Nephron (organoid): ENCODE measurements around the gene SDK2.

ENCODE experiments used
- H3K27ac Mint-ChIP-seq, 3 experiments: 2 replicates each; pipeline ENCODE4 v1.8.0; 2020; ENCODE audit warnings: mixed read lengths in 3 of 3, mild to moderate bottlenecking in 2 of 3, moderate library complexity in 1 of 3
- H3K27me3 Mint-ChIP-seq: 2 replicates; pipeline ENCODE4 v1.8.0; 2021; ENCODE audit warnings: low read depth, mild to moderate bottlenecking, moderate library complexity, mixed read lengths
- H3K36me3 Mint-ChIP-seq: 2 replicates; pipeline ENCODE4 v1.8.0; 2020; ENCODE audit warnings: low read depth, mixed read lengths
- H3K4me1 Mint-ChIP-seq: 2 replicates; pipeline ENCODE4 v1.8.0; 2020; ENCODE audit warnings: mixed read lengths
- H3K4me3 Mint-ChIP-seq, 3 experiments: 2 replicates each; pipeline ENCODE4 v1.8.0; 2020; ENCODE audit warnings: mild to moderate bottlenecking in 3 of 3, mixed read lengths in 3 of 3, moderate library complexity in 2 of 3
- H3K9me3 Mint-ChIP-seq: 2 replicates; pipeline ENCODE4 v1.8.0; 2020; ENCODE audit warnings: mixed read lengths
- CTCF ChIP-seq, 3 experiments: fragments of 200-600 bp; sonication (generic); IDR thresholded peaks; one replicate each; pipeline ENCODE4 v1.5.0; 2021; ENCODE audit warnings: antibody characterized with exemption in 3 of 3; ENCODE audit not compliant: unreplicated experiment in 3 of 3

Gene SDK2

DNA sequence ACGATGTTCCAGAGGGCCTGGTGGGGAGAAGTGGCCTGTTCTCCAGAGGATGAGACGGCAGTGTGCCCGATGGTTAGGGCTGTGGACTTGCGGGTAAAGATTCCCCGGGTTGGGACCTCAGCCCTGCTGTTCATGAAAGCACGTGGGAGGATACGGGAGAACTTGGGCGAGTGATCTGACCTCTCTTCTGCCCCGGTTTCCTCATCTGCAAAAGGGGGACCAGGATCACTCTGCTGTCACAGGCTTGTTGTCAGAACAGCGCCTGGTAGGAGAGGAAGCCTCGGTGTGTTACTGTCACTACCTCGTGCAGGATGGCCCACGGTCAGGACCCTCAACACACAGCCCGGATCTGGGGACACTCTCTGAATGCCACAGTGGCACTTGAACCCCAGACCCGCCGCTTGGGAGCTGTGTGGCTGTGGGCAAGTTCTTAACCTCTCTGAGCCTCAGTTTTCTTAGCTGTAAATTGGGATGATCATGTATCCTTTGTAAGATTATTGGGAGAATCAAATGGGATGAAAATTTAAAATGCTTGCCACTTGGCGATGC lies 246.9 kb downstream of the SDK2 start:
- H3K4me3 Mint-ChIP-seq = no peak overlapping the region
- H3K27ac Mint-ChIP-seq = no peak overlapping the region
- peaks cover 39% of the 10 kb centered on the region for H3K36me3 Mint-ChIP-seq
- no peak for TF ChIP-seq CTCF (IDR thresholded peaks at IDR 0.05; ENCODE audit: unreplicated experiment in 3 of 3)
- no peaks in the 10 kb centered on the region for H3K27me3 Mint-ChIP-seq
- no peaks in the 10 kb centered on the region for H3K9me3 Mint-ChIP-seq
- peaks cover 8% of the 10 kb centered on the region for H3K4me1 Mint-ChIP-seq

DNA sequence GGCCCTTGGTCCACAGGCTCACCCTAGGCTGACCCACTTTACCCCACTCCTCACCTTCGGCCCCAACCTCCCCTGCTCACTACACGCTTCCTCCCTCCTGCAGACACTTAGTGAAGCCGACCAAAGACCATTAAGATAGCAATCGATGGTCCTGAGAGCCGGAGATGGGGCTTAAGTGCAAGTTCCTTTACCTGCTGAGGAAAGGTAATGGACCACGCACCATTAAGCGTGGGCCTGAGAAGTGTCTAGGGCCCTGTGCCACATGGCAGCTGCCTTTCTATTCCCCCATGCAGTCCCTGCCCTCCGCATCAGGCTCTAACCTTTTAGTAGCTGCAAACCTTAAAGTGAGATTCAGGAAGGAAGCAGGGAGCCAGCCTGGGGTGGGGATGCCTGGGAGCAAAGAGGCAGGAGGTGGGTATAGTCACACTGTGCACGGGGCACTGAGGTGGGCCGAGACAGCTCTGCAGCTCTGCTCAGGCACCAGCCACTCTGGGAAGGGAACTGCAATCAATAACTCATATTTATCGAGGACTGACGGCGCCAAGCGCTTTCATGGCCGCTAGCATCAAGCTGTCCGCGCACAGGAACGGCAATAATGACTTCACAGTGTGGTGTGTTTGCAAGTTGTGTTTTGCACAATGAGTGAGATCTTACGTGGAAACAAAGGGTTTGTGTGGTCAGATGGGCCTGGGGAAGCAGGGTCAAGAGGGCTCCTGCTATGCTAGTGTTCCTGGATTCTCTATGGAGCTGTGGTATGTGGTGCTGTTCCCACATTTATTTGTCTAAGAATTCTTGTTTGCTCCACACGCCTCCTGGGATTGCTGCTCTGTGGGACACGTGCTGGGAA lies 247.6 kb downstream of the SDK2 start:
- no peaks in the 10 kb centered on the region for H3K27me3 Mint-ChIP-seq
- peaks cover 39% of the 10 kb centered on the region for H3K36me3 Mint-ChIP-seq
- H3K4me1 Mint-ChIP-seq = peaks cover 8% of the 10 kb centered on the region
- no peak for TF ChIP-seq CTCF (IDR thresholded peaks at IDR 0.05; ENCODE audit: unreplicated experiment in 3 of 3)
- H3K9me3 Mint-ChIP-seq = no peaks in the 10 kb centered on the region
- H3K27ac Mint-ChIP-seq = no peak overlapping the region
- H3K4me3 Mint-ChIP-seq = no peak overlapping the region

DNA sequence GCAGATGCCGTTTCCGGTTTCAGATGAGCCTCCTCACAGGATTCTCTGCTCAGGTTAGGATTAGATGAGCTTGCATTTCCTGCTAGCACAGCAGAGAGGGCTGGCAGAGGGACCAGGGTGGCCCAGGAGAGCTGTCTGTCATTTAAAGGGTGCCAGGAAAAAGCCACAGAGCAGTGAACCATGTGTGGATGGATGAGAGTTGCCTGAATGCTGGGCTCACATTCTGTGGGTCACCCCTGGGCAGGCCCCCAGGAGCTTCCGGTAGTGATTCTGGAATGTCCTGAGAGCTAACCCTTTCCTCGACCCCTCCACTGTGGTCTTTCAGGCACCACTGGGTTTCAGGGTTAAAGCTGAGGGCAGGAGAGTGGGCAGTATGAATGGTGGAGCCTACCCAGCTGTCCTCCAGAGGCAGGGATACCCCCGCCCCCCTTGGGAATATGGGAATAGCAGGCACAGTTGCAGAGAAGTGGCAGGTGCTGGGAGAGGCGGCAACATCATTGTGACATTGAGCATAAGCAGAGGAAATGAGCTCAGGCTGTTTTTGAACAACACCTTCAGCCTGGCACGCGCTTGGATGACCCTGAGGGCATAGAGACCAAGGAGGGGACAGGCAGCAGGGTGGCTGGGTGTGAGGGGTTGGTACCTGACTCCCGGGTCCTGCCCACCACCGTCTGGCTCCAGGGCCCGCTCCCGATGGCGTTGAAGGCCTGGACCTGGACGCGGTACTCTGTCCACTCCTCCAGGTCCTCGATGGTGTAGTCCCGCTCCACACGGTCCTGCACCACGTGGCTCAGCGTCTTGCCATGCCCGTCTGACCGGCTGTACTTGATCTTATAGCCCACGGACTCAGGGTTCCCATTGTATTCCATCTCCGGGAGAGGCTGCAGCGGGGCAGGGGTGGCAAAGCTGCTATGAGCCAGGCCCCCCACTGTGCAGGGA lies 249.5 kb downstream of the SDK2 start:
- H3K4me3 Mint-ChIP-seq = no peak overlapping the region
- H3K27ac Mint-ChIP-seq = no peak overlapping the region
- H3K27me3 Mint-ChIP-seq = no peaks in the 10 kb centered on the region
- H3K36me3 Mint-ChIP-seq = peaks cover 28% of the 10 kb centered on the region
- no peaks in the 10 kb centered on the region for H3K9me3 Mint-ChIP-seq
- H3K4me1 Mint-ChIP-seq = peaks cover 8% of the 10 kb centered on the region
- no peak for TF ChIP-seq CTCF (IDR thresholded peaks at IDR 0.05; ENCODE audit: unreplicated experiment in 3 of 3)

GRCh38 chr17:73393962-73394361 lies 250.3 kb downstream of the SDK2 start:
- no peak overlapping the region for H3K27ac Mint-ChIP-seq
- TF ChIP-seq CTCF (IDR thresholded peaks at IDR 0.05; ENCODE audit: unreplicated experiment in 3 of 3) = no peak
- no peak overlapping the region for H3K4me3 Mint-ChIP-seq
- H3K36me3 Mint-ChIP-seq = peaks cover 20% of the 10 kb centered on the region
- no peaks in the 10 kb centered on the region for H3K27me3 Mint-ChIP-seq
- no peaks in the 10 kb centered on the region for H3K9me3 Mint-ChIP-seq
- peaks cover 8% of the 10 kb centered on the region for H3K4me1 Mint-ChIP-seq

- peaks cover 15% of the 10 kb centered on the region for H3K36me3 Mint-ChIP-seq
- TF ChIP-seq CTCF (IDR thresholded peaks at IDR 0.05; ENCODE audit: unreplicated experiment in 3 of 3) = no peak
- H3K27ac Mint-ChIP-seq = no peak overlapping the region
Measured at GRCh38 chr17:73393381-73393780, 250.9 kb downstream of the SDK2 start.

More at GRCh38 chr17:73393381-73393780, 250.9 kb downstream of the SDK2 start:
- H3K27me3 Mint-ChIP-seq = no peaks in the 10 kb centered on the region
- no peak overlapping the region for H3K4me3 Mint-ChIP-seq
- no peaks in the 10 kb centered on the region for H3K9me3 Mint-ChIP-seq
- H3K4me1 Mint-ChIP-seq = peaks cover 8% of the 10 kb centered on the region
